ENCODE data around the gene KLHL7. TPM values are rescaled to one million over a fixed set of nuclear protein-coding genes. Genes with fewer than 3 reads are reported as not detected.

Gene KLHL7
- total RNA-seq, 4 donors from 2014 or later: 18.5 to 27.2 (median 26.8) TPM

DNA sequence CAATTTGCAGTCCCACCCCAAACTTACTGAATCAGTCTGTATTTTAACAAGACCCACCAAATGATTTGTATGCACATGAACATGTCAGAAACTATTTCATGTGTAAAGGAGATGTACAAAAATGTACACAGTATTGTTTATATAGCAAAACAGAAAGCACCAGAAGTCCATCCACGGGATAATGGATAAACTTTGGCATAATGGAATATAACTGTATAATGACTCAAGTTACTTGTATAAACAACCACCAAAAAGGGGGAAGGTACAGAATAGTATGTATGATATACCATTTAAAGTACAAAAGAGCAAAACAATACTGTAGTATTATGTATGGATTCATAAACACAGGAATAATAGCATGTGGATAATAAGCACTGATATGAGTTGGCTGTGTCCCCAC lies 98.7 kb downstream of the KLHL7 start:
- no peak overlapping the region for H3K4me3 ChIP-seq
- TF ChIP-seq POLR2AphosphoS5 (IDR thresholded peaks at IDR 0.05): no peak
- H3K4me1 ChIP-seq: peaks cover 11% of the 10 kb centered on the region
- no peaks in the 10 kb centered on the region for H3K9me3 ChIP-seq
- H3K27me3 ChIP-seq: no peaks in the 10 kb centered on the region
- H3K27ac ChIP-seq: no peak overlapping the region
- WGBS: 79% methylated on average over 1 of the region's 1 CpG
- peaks cover 24% of the 10 kb centered on the region for H3K36me3 ChIP-seq
- no peak for DNase-seq (ENCODE audit: low spot score in 2 of 2)

DNA sequence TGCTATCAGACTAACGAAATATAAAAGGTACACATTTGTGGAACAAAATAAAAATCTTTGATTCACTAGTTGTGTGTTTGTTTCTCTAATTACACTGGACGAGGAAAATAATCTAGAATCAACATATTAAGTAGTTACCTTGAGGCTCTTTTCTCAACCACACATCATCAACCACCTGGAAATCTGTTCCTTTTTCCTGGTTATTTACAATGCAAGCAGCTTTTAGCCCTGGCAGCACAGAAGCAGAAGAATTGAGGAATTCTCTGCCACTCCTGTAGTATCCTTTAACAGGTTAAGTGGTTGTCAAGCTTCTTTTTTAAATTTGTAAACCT lies 100.0 kb downstream of the KLHL7 start:
- Histone ChIP-seq H3K4me3 (peak overlapping the region; percentile 44), H3K27me3 (no peaks in the 10 kb centered on the region), H3K27ac (no peak overlapping the region), H3K36me3 (peaks cover 11% of the 10 kb centered on the region), H3K4me1 (peaks cover 11% of the 10 kb centered on the region), H3K9me3 (no peaks in the 10 kb centered on the region)
- DNase-seq (ENCODE audit: low spot score in 2 of 2): no peak
- 61% methylated on average over 2 of the region's 2 CpGs for WGBS
- no peak for TF ChIP-seq POLR2AphosphoS5 (IDR thresholded peaks at IDR 0.05)
- no peak for TF ChIP-seq EP300 (IDR thresholded peaks at IDR 0.05)
- TF ChIP-seq POLR2A (IDR thresholded peaks at IDR 0.05): no peak
- TF ChIP-seq, protein P1, sequence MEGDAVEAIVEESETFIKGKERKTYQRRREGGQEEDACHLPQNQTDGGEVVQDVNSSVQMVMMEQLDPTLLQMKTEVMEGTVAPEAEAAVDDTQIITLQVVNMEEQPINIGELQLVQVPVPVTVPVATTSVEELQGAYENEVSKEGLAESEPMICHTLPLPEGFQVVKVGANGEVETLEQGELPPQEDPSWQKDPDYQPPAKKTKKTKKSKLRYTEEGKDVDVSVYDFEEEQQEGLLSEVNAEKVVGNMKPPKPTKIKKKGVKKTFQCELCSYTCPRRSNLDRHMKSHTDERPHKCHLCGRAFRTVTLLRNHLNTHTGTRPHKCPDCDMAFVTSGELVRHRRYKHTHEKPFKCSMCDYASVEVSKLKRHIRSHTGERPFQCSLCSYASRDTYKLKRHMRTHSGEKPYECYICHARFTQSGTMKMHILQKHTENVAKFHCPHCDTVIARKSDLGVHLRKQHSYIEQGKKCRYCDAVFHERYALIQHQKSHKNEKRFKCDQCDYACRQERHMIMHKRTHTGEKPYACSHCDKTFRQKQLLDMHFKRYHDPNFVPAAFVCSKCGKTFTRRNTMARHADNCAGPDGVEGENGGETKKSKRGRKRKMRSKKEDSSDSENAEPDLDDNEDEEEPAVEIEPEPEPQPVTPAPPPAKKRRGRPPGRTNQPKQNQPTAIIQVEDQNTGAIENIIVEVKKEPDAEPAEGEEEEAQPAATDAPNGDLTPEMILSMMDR (IDR thresholded peaks at IDR 0.05): no peak

DNA sequence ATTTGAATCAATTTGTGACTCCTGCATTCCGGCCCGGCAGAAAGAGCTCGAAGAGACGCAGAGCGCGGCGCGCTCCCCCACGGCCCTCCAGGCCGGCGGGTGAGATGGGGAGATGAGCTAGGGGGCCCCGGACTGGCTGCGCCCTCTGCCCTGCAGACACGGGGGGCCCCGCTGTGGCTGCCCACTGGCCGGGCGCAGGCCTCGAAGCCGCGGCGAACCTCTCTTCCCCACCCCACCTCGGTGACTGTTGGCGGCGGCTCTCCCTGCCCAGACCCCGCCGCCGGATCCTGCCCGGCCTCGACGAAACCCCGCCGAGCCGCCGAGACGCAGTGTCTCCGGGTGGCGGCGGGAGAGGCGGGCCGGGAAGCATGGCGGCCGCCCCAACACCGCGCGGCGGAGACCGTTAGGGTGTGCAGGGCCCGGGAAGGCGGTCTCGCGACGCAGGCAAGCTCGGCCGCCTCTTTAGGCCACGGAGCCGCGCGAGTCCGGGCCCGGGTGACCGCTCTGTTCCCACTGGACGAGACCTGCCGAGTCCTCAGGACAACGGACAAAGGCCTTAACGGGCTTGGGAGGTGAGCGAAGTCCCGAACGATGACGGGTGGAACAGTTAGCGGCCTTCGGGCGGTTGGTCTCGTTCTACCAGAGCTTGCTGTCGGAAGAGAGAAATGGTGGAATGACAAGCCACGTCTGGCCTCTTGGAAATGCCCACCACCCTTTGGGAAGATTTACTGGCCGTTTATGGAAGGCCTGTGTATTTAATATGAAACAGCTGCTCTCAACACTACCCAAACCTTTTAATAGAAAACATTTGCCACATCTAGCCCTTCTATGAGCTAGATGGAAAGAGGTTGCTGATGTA lies 100.6 kb downstream of the KLHL7 start:
- H3K27ac ChIP-seq: no peak overlapping the region
- H3K36me3 ChIP-seq: peaks cover 11% of the 10 kb centered on the region
- no peaks in the 10 kb centered on the region for H3K9me3 ChIP-seq
- H3K4me1 ChIP-seq: peaks cover 11% of the 10 kb centered on the region
- no peaks in the 10 kb centered on the region for H3K27me3 ChIP-seq
- TF ChIP-seq, protein P1 (IDR thresholded peaks at IDR 0.05): no peak
- TF ChIP-seq POLR2A (IDR thresholded peaks at IDR 0.05): no peak
- no peak for TF ChIP-seq EP300 (IDR thresholded peaks at IDR 0.05)
- no peak for TF ChIP-seq POLR2AphosphoS5 (IDR thresholded peaks at IDR 0.05)
- WGBS: 59% methylated on average over 33 of the region's 76 CpGs
- DNase-seq (ENCODE audit: low spot score in 2 of 2): no peak
- H3K4me3 ChIP-seq: peak overlapping the region; percentile 44

DNA sequence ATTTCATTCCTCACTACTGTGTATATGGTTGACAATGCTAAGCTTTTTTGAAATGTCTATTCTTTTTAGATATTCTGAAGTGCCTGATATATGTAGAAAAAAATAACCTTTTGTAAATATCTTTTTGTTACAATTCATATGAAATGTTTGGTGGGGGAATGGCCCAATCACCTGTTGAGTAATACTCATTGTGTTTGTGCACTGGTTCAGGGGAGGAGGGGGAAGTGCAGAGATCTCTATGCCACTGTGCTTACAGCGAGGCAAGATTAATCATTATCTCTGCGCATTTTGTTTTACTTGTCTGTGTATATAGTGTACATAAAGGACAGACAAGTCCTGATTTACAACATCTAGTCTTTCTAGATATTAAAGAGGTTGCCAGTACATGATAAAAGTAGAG lies 101.4 kb downstream of the KLHL7 start:
- no peak overlapping the region for H3K27ac ChIP-seq
- TF ChIP-seq EP300 (IDR thresholded peaks at IDR 0.05): no peak
- TF ChIP-seq POLR2AphosphoS5 (IDR thresholded peaks at IDR 0.05): no peak
- TF ChIP-seq, protein P1 (IDR thresholded peaks at IDR 0.05): no peak
- TF ChIP-seq POLR2A (IDR thresholded peaks at IDR 0.05): no peak
- WGBS: 90% methylated on average over 2 of the region's 2 CpGs
- no peak overlapping the region for H3K4me3 ChIP-seq
- DNase-seq (ENCODE audit: low spot score in 2 of 2): no peak
- peaks cover 2% of the 10 kb centered on the region for H3K36me3 ChIP-seq
- H3K4me1 ChIP-seq: peaks cover 11% of the 10 kb centered on the region
- no peaks in the 10 kb centered on the region for H3K9me3 ChIP-seq
- H3K27me3 ChIP-seq: no peaks in the 10 kb centered on the region

DNA sequence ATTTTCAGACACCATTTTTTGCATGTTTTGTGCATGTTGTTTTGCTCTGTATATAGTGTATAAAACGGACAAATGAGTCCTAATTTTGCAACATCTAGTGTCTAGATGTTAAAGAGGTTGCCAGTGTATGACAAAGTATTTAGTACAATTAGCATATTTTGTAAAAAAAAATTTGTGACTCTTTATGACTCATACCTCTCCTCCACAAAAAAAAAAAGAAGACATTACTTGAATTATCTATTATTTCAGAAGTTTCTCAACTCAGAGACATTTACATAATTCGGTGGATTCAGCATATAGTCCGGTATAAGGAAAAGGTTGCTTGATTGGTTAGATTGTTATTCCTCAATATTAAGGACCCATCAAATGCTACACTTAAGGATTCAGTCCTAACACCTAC lies 102.3 kb downstream of the KLHL7 start:
- Histone ChIP-seq H3K4me3 (no peak overlapping the region), H3K9me3 (no peaks in the 10 kb centered on the region), H3K27ac (no peak overlapping the region), H3K27me3 (no peaks in the 10 kb centered on the region), H3K4me1 (peaks cover 11% of the 10 kb centered on the region), H3K36me3 (no peaks in the 10 kb centered on the region)
- no peak for DNase-seq (ENCODE audit: low spot score in 2 of 2)
- TF ChIP-seq EP300 (IDR thresholded peaks at IDR 0.05): no peak
- TF ChIP-seq, protein P1 (IDR thresholded peaks at IDR 0.05): no peak
- no peak for TF ChIP-seq POLR2AphosphoS5 (IDR thresholded peaks at IDR 0.05)
- TF ChIP-seq POLR2A (IDR thresholded peaks at IDR 0.05): no peak
- 60% methylated on average over 3 of the region's 3 CpGs for WGBS

All from suprapubic skin (tissue), 4 donors.